ENCODE measurements around the gene NXT1.
"Not testable (repeated sequence)": the region's sequence is repeated elsewhere in the genome, so short reads cannot be mapped to it uniquely, and the experiment has no call there.

Gene NXT1

GRCh38 chr20:23350196-23350903 is at the start of gene NXT1:
NXT1 (plus strand) TSS chr20:23350791; CDS start chr20:23354042, 3,251 bp downstream.
- DNase-seq, result peak; percentile 99

- no peak for DNase-seq
Measured at GRCh38 chr20:23301436-23302050, 49.0 kb upstream of the NXT1 start.

GRCh38 chr20:23302386-23302785 is 48.2 kb upstream of the NXT1 start:
- no peak for DNase-seq

GRCh38 chr20:23302801-23303200 is 47.8 kb upstream of the NXT1 start:
- no peak for DNase-seq

- no peak for DNase-seq
Measured at GRCh38 chr20:23303325-23304102, 47.1 kb upstream of the NXT1 start.

GRCh38 chr20:23304616-23305015 is 46.0 kb upstream of the NXT1 start:
- DNase-seq, result no peak

GRCh38 chr20:23305098-23305497 is 45.5 kb upstream of the NXT1 start:
- no peak for DNase-seq

GRCh38 chr20:23307393-23307792 is 43.2 kb upstream of the NXT1 start:
- not testable (repeated sequence) for DNase-seq

GRCh38 chr20:23308024-23308423 is 42.6 kb upstream of the NXT1 start:
- DNase-seq, result no peak

GRCh38 chr20:23308908-23309307 is 41.7 kb upstream of the NXT1 start:
- DNase-seq, result no peak

- no peak for DNase-seq
Measured at GRCh38 chr20:23309781-23310180, 40.8 kb upstream of the NXT1 start.

GRCh38 chr20:23311947-23312506 is 38.6 kb upstream of the NXT1 start:
- DNase-seq, result no peak

GRCh38 chr20:23313271-23313670 is 37.3 kb upstream of the NXT1 start:
- no peak for DNase-seq

- DNase-seq, result no peak
Measured at GRCh38 chr20:23314699-23315098, 35.9 kb upstream of the NXT1 start.

- DNase-seq, result no peak
Measured at GRCh38 chr20:23315099-23315498, 35.5 kb upstream of the NXT1 start.

GRCh38 chr20:23316626-23317025 is 34.0 kb upstream of the NXT1 start:
- DNase-seq, result no peak

GRCh38 chr20:23317081-23317480 is 33.5 kb upstream of the NXT1 start:
- DNase-seq, result no peak

- DNase-seq, result no peak
Measured at GRCh38 chr20:23318347-23318746, 32.2 kb upstream of the NXT1 start.

GRCh38 chr20:23320317-23320716 is 30.3 kb upstream of the NXT1 start:
- peak; percentile 25 for DNase-seq

GRCh38 chr20:23325107-23325506 is 25.5 kb upstream of the NXT1 start:
- no peak for DNase-seq

GRCh38 chr20:23326774-23327173 is 23.8 kb upstream of the NXT1 start:
- DNase-seq, result peak; percentile 43

GRCh38 chr20:23327617-23328333 is 22.8 kb upstream of the NXT1 start:
- DNase-seq, result no peak

All from NCI-H69 (cell line).